Posterior vena cava (tissue), 2 donors: ENCODE data around the gene VAV2. TPM values are rescaled to one million over a fixed set of nuclear protein-coding genes. Genes with fewer than 3 reads are reported as not detected.

ENCODE experiments used
- DNase-seq: peaks from one replicate; pipeline ENCODE4 v3.0.0-alpha.2; 2020; ENCODE audit warnings: low spot score
- intact Hi-C, 2 donors: fragments of 100-400 bp; cut with DNase I; formaldehyde crosslinking; loops; one replicate each; pipeline versions ENCODE4 v1.14.1 to v1.14.2; 2022 to 2023
- total RNA-seq, 2 donors: library from RNA; stranded (reverse); fragmentation: NEBNext Ultra II Directional; extraction: Animal tissue kit (Norgen Biotek cat#: 25700); gene quantifications; one replicate each; pipeline ENCODE4 v1.2.1, GENCODE V29; 2021
- donor health status: DM: yes; HTN: yes; CAD: no.
- donor health status: DM: yes; HTN: yes; CAD: no.

Gene VAV2
- total RNA-seq, 2 donors from 2014 or later: 12.9 to 17.9 TPM

DNA sequence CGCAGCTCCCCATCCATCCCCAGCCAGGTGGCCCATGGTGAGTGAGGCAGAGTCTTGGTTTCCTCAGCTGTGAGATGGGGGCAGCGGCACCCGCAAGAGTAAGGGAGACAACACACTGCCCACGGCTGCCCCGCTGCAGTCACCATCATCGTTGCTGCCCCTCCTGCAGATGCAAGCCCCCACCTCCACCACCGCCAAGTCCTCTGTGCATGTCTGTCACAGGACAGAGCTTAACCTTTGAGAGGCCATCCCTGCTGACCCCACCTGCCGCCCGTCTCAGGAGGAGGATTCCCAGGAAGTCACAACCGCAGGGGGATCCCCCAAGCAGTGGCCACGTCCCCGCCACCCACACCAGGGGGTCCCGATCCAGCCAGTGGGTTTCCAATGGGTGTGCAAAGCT lies 113.7 kb downstream of the VAV2 start:
- no peak for DNase-seq
- intact Hi-C loops: no loop called here

DNA sequence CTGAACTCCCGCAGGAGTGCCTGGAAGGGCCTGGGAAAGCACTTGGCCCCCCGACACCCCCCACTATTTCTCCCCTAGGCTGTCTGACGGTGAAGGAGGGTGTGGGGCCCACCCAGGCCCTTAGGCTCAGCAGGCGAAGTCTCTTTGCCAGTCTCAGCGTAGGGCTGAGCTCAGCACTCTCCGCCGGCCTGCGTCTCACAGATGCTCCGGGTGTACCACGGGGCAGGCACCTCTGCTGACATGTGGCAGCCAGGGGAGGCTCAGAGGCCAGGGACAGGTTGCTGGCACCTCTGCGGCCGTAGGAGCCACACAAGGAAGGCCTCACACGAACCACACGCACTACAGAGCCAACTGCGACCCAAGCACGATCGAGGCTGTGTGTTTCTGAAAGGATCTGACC lies 114.2 kb downstream of the VAV2 start:
- intact Hi-C loops: no loop called here
- no peak for DNase-seq

DNA sequence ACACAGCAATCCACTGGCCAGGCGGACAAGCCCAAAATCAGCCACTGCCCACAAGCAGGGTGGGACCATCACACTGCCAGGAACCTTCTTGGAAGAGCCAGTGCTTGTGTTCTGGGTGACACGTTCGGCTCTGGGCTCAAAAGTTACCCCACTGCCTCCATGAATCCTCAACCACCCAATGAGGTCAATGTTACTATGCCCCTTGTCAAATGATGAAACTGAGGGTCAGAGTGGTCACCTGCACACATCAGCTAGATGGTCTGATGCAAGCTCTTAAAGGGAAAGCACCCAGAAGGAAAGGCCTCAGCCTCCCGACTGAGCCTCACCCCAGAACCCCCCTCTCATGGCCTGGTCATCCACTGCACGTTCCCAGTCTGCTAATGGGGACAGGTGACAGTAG lies 114.8 kb downstream of the VAV2 start:
- intact Hi-C loops: no loop called here
- DNase-seq: no peak

DNA sequence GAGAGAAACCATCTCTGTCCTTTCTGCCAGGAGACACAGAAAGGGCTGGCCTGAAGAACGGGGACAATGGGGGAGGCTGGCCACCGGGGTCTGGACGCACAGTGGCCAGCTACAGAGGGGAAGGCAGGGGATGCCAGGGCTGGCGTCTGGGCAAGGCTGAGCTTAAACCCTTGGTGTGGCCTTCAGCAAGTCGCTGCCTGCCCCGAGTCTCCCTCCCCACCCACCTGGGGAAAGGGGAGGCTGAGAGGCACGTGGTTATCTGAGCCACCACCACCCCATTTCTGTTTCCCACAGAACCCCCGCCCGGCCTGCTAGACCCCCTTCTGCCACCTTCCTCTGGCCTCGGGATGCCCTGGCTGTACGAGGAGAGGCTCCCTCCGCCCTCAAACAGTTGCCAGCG lies 115.3 kb downstream of the VAV2 start:
- DNase-seq: no peak
- intact Hi-C loops: no loop called here

DNA sequence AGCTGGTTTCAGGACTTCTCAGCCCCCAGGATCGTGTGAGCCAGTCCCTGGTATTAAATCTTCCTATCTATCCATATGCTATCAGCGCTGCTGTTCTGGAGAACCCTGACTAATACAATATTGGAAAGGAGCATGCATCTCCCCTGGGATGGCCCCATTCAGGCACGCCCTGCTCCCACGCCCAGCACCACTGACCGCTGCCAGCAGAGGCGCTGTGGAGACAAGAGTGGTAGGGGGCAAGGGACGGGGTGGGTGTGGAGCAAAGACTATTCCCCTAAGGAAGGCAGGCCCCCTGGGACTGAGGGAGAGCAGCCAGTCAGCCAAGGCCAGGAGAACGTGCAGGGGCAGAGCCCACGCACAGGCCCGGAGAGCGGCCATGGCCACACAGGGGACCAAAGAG lies 116.0 kb downstream of the VAV2 start:
- no peak for DNase-seq
- intact Hi-C loops: no loop called here

DNA sequence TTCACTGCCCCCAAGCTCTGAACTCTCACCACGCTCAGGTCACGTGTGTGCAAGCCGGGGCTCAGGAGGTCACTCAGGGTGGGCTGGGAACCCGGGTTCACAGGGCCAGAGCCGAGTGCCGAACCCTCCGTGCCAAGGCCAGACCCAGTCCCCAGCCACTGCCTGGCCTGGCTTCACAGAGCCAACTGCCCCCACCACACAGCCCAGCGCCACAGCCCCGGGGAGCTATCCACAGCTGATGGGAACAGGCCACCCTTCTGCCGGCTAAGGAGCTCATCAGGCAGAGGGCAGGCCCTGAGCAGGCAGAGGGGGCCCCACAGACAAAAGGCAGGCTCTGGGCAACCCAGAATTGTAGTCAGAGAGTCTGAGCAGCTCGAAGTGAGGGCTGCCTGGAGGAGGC lies 117.0 kb downstream of the VAV2 start:
- intact Hi-C loops: no loop called here
- no peak for DNase-seq

DNA sequence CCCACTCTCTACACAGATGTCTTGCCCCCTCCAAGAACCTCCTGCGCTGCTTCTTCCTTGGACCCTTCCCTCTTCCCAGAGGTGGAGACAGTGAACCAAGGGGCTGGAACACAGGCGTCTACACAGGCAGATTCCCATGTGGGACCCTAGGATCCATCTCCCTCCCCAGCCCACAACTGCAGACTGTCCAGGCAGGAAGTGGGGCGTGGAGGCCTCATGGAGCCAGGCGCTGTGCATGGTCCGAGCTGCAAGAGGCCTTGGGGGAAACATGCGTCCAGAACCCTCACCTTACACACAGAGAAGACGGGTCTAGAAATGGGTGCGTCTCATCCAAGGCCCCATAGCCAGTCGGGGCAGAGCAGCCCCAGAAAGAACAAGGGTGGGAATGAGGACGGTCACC lies 117.5 kb downstream of the VAV2 start:
- no peak for DNase-seq
- intact Hi-C loops: no loop called here

DNA sequence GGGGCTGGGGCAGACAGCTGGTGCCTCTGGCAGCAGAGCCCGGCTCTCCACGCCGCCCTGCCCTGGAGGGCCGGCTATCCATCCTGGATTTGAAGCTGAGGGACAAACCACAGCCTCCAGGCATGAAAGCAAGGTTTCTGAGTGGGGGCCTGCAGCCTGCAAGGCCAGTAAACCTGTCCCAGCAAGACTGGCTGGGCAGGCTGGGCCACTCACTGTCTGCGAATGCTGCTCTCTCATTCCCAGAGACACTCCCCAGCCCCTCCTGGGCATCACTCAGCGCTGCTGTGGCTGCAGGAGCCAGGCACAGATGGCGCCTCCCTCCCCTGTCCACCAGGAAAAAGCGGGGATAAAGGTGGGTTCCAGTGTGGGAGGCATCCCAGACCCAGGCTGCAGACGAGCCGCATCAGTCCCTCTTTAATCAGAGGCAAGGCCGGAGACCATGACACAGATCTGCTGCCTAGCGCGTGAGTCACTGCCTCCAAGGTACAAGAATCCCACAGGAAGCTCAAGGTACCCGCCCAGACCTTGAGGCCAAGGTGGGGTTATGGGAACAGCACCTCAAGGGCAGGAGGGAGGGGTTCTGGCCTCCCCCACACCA lies 118.0 kb downstream of the VAV2 start:
- DNase-seq: no peak
- intact Hi-C loops: no loop called here

DNA sequence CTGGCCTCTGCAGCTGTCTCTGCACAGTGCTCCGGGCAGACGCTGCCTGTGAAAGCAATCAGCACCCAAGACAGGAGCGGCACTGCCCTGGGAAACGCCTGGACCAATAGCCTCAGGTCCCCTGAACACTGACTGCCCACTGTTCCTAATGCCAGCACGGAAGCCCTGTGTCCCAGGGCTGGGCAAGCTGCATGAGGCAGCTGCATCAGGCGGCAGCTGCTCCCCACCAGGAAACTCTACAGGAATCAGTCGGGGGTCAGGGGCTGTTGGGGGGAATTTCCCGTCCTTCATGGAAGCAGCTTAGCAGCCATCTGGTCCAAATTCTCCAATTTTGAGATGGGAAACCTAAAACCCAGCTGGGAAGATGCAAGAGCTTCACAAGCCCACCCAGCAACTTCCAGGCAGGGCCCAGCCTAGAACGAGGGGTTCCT lies 118.6 kb downstream of the VAV2 start:
- intact Hi-C loops: no loop called here
- DNase-seq: no peak

DNA sequence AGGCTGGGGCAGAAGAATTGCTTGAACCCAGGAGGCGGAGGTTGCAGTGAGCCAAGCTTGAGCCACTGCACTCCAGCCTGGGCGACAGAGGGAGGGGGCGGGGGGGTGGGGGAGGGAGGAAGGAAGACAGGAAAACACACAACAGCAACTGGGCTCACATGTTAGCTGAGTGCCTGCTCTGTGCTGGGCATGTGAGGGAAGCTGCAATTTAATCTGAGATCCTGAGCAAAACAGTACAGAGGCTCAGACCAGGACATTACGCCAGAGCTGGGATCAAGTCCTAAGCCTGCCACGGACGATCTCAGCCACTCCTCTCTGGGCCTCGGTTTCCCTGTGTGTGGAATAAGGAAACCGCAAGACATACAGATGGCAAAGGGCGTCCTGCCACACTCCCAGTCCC lies 119.1 kb downstream of the VAV2 start:
- intact Hi-C loops: no loop called here
- no peak for DNase-seq

DNA sequence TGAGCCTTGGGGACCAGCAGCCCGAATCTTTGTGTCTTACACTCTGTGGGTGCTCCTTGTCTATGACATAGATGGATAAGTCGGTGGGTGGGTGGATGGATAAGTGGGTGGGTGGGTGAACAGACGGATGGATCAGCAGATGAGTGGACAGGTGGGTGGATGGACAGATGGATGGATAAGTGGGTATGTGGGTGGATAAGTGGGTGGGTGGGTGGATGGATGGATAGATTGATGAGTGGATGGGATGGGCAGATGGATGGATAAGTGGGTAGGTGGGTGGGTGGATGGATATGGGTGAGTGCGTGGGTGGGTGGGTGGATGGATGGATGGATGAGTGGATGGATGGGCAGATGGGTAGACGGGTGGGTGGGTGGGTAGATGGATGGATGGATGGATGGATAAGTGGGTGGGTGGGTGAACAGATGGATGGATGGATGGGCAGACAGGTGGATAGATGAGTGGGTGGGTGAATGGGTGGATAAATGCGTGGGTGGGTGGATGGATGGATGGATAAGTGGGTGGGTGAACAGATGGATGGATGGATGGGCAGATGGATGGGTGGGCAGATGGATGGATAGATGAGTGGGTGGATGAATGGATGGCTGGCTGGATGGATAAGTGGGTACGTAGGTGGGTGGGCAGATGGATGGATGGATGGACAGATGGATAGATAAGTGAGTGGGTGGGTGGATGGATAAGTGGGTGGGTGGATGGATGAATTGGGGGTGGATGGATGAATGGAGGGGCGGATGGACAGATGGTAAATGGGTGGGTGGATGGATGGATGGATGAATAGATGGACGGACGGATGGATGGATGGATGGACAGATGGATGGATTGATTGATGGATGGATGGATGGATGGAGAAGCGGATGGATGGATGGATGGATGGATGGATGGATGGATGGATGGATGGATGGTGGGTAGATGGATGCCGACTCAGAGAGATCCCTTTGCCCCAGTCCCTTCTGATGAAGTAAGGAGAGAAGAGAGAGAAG lies 121.2 kb downstream of the VAV2 start:
- intact Hi-C loops: no loop called here
- no peak for DNase-seq

DNA sequence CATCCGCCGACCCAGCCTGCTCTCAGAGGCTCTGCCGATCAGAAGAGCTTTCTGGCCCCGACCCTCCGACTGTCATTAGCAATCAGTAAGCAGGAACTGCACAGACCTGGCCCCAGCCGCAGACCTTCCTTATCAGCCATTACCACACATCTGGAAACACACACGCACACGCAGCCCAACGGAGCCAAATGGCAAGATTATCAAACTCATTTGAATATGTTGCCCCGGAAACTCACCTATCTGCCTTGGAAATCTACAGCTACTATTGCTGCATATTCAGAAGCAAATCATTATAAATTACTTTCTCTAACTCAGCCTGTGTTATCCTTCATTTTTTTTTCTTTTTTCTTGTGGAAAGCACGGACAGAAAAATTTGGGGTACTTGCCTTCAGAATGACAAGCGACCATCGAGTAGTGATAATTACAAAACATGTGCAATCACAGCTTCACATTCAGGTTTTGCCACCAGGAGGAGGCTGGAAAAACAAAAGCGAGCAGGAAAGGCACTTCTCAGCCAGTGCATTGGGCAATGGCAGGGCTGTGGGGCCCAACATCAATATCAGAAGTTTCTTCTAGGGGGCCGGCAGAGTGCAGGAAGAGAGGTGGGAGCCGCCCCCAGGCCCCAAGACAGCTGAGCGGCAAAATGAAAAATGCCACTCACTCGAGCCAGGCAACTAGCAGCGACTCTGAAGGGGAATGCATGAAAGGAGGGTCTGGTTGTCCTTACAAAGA lies 122.3 kb downstream of the VAV2 start:
- intact Hi-C loops: loop anchor here in 1 of 2 donors (1.0 to 10.0 kb wide), 2 partner anchors 36 to 75 kb away; no protein-coding TSS in a partner anchor
- no peak for DNase-seq

DNA sequence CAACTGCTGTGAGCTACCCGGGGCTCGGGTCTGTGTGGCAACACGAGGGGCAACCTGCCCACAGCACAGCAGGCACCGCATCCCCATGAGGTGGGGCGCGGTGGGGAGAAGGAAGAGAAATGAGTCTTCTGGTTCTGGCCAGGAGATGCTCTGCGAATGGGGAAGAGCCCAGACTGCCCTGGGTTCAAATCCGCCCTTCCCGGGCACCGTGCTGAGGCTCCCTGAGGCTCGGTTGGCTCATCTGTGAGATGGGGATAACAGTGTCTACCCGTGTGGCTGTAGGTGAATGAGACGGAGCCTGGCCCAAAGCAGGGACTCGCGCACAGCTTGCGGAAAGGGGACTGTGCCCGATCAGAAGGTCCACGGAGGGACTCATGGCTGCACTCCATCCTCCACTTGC lies 123.9 kb downstream of the VAV2 start:
- intact Hi-C loops: loop anchor here in 1 of 2 donors (10.0 kb wide), 1 partner anchor 77 kb away; no protein-coding TSS in a partner anchor
- no peak for DNase-seq

DNA sequence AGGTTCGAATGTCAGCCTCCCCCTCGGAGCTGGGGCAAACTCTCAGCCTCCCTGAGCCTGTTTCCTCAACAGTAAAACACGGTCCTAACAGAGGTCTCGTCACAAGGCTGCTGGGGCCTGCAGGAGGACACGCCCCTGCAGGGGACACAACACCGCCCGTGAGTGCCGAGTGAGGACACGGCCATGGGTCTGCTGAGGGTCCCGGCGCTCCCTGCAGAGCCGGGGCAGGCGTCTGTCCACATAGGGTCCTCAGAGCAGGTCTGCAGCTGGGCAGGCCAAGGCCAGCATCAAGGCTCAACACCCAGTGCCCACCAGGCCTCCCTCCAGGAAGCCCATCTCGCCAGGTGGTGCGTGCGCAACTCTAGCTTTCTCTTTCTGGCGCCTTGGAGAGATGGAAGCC lies 125.2 kb downstream of the VAV2 start:
- no peak for DNase-seq
- intact Hi-C loops: loop anchor here in 1 of 2 donors (10.0 kb wide), 1 partner anchor 78 kb away; no protein-coding TSS in a partner anchor

DNA sequence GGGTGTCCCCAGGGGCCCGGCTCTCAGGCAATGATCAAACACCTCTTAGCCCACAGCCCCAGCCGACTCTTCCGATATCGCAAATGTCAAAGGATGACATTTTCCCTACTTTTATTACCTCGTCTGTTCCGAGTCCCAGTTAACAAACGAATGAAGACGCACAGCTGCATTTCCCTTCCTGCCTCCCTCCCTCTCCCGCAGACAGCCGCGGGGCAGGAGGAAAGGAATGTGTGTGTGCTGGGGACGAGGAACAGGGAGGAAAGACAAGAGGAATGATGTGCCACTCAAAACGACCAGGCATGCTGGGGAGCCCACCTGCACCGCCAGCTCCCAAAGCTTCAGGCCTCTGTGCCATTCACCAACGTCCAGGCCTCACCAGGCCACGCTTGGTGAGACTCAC lies 128.1 kb downstream of the VAV2 start:
- intact Hi-C loops: loop anchor here in 1 of 2 donors (10.0 kb wide), 1 partner anchor 81 kb away; no protein-coding TSS in a partner anchor
- DNase-seq: no peak

DNA sequence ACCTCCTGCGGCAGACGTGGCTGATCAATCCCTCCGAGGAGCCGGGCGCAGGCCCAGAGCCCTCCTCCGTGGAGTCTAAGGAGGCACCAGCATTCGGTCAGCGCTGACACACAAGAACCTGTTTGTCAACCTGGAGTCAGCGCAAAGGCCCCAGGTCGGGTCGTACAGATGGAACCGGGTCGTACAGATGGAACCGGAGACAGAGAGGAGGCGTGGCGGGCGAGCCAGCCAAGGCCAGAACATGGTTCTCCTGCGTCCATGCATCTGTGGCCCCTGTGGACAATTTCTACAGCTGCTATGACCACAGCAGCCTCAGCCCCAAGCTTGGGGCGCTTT lies 128.9 kb downstream of the VAV2 start:
- intact Hi-C loops: loop anchor here in 1 of 2 donors (1.0 to 10.0 kb wide), 2 partner anchors 14 to 82 kb away; no protein-coding TSS in a partner anchor

DNA sequence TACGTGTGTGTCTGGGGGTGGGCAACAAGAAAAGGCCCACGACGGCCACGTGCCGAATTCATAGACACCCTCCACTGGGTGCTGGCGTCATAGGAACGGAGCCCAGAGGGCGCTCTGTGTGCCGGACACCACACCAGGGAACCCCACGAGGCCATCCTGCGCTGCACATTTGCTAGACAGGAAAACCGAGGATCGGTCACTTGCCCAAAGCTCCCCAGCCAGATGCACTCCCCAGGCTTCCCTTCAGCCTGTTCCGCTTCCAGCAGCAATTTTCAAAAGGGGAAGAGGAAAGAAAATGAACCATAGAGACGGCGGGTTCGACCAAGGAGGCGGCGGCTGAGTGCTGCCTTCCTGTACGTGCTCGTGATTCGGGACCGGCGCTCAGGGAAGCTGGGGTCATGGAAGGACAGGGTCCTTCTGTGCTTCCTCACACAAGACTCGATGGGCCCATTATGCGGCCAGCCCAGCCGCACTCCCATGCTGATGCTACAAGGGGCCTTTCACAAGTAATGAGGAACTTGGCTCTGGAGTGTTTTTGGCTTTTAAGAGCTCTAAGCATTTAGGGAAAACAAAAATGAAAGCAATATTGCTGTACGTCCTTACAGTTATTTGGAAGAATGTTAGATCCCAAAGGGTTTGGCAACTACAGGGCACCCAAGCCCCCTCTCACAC lies 129.4 kb downstream of the VAV2 start:
- DNase-seq: peak; percentile 90
- intact Hi-C loops: loop anchor here in 1 of 2 donors (1.0 to 10.0 kb wide), 2 partner anchors 13 to 82 kb away; no protein-coding TSS in a partner anchor

More for the DNA sequence above, 128.9 kb downstream of the VAV2 start:
- no peak for DNase-seq

DNA sequence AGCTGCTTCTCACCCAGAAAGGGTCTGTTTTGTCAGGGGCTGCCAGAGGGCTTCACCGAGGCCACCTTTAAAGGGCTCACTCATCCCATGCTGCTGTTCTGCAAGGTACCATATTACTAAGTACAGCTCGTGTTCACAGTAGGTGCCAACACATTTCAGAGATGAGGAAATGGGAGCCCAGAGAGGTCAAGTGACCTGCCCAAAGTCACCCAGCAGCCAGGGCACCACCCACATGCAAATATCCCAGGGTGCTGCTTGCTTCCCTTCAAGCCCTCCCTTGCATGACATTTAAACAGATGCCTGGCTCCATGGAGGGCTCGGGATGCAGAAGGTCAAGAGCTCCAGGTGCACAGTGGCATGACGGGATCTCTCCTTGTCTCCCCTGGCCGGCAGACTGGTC lies 130.4 kb downstream of the VAV2 start:
- no peak for DNase-seq
- intact Hi-C loops: loop anchor here in 1 of 2 donors (10.0 kb wide), 1 partner anchor 83 kb away; no protein-coding TSS in a partner anchor

DNA sequence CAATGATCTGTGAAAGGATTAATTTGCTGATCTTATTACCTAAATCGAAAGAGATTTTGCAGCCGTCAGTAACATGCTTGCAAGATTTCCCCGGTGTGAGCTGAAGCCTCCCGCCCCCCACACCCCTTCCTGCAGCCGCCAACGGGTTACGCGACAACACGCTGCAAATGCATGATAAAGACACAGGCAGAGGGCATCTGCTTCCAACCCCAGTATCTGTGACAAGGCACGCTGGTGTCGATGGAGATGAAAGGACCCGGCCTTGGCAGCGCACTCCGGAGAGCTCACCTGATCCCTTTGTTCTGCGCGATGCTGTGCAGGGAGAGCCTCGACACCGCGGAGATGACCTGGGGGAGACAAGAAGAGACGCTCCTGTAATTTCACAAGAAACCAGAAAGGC lies 131.0 kb downstream of the VAV2 start:
- intact Hi-C loops: loop anchor here in 1 of 2 donors (10.0 kb wide), 1 partner anchor 84 kb away; no protein-coding TSS in a partner anchor
- DNase-seq: no peak
